NT2/D1 (cell line): Measurements from ENCODE around the gene EPB41L1.

Experiments used
- SUZ12 ChIP-seq: IDR thresholded peaks from 2 replicates; pipeline ENCODE4 v1.6.1; 2011; ENCODE audit not compliant: insufficient read length, insufficient read depth; ENCODE audit errors: extremely low read depth
- ZNF274 ChIP-seq: IDR thresholded peaks from 2 replicates; pipeline ENCODE4 v1.6.1; 2011; ENCODE audit warnings: mild to moderate bottlenecking, low read depth, low read length

GRCh38 chr20:36162272-36162966, 7.9 kb downstream of the EPB41L1 start:
- TF ChIP-seq ZNF274 (no peak), SUZ12 (no peak)
